GM12878 (cell line): ENCODE data around the gene TOP2A. TPM values are rescaled to one million over a fixed set of nuclear protein-coding genes. Genes with fewer than 3 reads are reported as not detected.

ENCODE experiments used
- ATAC-seq: fragments of 200-7000 bp; cut with Tn5 transposase; 3 replicates; pipeline ENCODE4 v1.9.1; 2020; ENCODE audit warnings: mild to moderate bottlenecking, moderate library complexity
- BruUV-seq: library from RNA; stranded (reverse); fragments of 400-500 nt; replicated peaks from 2 replicates; lab custom pipeline; 2021; lab: Mats Ljungman, UMichigan
- CTCF ChIA-PET: fragments of 300-600 bp; sonication (Branson Sonifier 250); formaldehyde crosslinking; extraction: SDS; loops from one replicate; lab custom pipeline; 2021; ENCODE audit warnings: inconsistent platforms; lab: Yijun Ruan, JAX
- POLR2A ChIA-PET: fragments of 350-600 bp; formaldehyde crosslinking; extraction: SDS; loops from one replicate; lab custom pipeline; 2021; ENCODE audit warnings: inconsistent platforms; lab: Charles Lee
- RAD21 ChIA-PET: fragments of 300-600 bp; sonication (Branson Sonifier 250); formaldehyde crosslinking; loops from one replicate; lab custom pipeline; 2023; ENCODE audit warnings: antibody characterized with exemption; ENCODE audit not compliant: unreplicated experiment; lab: Charles Lee
- SMC1A ChIA-PET: fragments of 300-600 bp; sonication (Branson Sonifier 250); formaldehyde crosslinking; loops from one replicate; lab custom pipeline; 2023; ENCODE audit not compliant: unreplicated experiment, uncharacterized antibody; lab: Charles Lee
- DNase-seq: peaks from one replicate; pipeline ENCODE4 v3.0.0-alpha.2; 2011; ENCODE audit warnings: low read depth, low spot score
- FAIRE-seq: peaks from 3 replicates; lab custom pipeline; 2011; peaks lifted over from hg19 to GRCh38; lab: Jason Lieb, UNC
- H2AFZ ChIP-seq: 2 replicates; pipeline ENCODE4 v1.6.0; 2011; ENCODE audit warnings: low read depth, low read length, control low read depth; ENCODE audit not compliant: control insufficient read depth
- H3K27ac ChIP-seq: 2 replicates; pipeline ENCODE4 v1.5.1; 2011; ENCODE audit warnings: control low read depth; ENCODE audit not compliant: control insufficient read depth, insufficient read depth
- H3K27me3 ChIP-seq, 2 experiments: replicated peaks in 1 of 2; 2 replicates each; pipeline versions ENCODE4 v1.6.0 to v1.6.1; 2011; ENCODE audit warnings: low read length in 1 of 2; ENCODE audit not compliant: control insufficient read depth in 2 of 2, insufficient read depth in 2 of 2
- H3K36me3 ChIP-seq, 2 experiments: 2 replicates each; pipeline ENCODE4 v1.5.1; 2011; ENCODE audit warnings: low read length in 1 of 2; ENCODE audit not compliant: control insufficient read depth in 2 of 2, insufficient read depth in 2 of 2
- H3K4me1 ChIP-seq: 2 replicates; pipeline ENCODE4 v1.6.1; 2011; ENCODE audit warnings: mild to moderate bottlenecking, low read length, moderate library complexity, mixed read lengths; ENCODE audit not compliant: control insufficient read depth, insufficient read depth
- H3K4me2 ChIP-seq: 2 replicates; pipeline ENCODE4 v1.6.0; 2011; ENCODE audit warnings: control low read depth; ENCODE audit not compliant: control insufficient read depth, insufficient read depth
- H3K4me3 ChIP-seq: fragments of 200-600 bp; sonication (generic); 2 replicates; pipeline ENCODE4 v1.5.1; 2016
- H3K79me2 ChIP-seq: 2 replicates; pipeline ENCODE4 v1.6.0; 2011; ENCODE audit warnings: low read length; ENCODE audit not compliant: control insufficient read depth, insufficient read depth
- H3K9ac ChIP-seq: 2 replicates; pipeline ENCODE4 v1.8.0; 2011; ENCODE audit warnings: low read length, control low read depth, mixed read lengths; ENCODE audit not compliant: control insufficient read depth, insufficient read depth
- H3K9me3 ChIP-seq: replicated peaks from 3 replicates; pipeline ENCODE4 v1.5.1; 2011; ENCODE audit warnings: mild to moderate bottlenecking, low read length; ENCODE audit not compliant: control insufficient read depth, insufficient read depth
- H4K20me1 ChIP-seq: 2 replicates; pipeline ENCODE4 v1.6.0; 2011; ENCODE audit not compliant: control insufficient read depth, insufficient read depth
- ASH2L ChIP-seq: fragments of 300-600, 200-600 bp; sonication (generic); IDR thresholded peaks from 2 replicates; pipeline ENCODE4 v1.6.1; 2017; ENCODE audit warnings: low read depth, mild to moderate bottlenecking, borderline replicate concordance
- CHD1 ChIP-seq: IDR thresholded peaks from 2 replicates; pipeline ENCODE4 v1.6.1; 2012; ENCODE audit warnings: low read depth, low read length, improper control_type of control experiment
- CHD2 ChIP-seq: IDR thresholded peaks from 2 replicates; pipeline ENCODE4 v1.6.1; 2011; ENCODE audit warnings: low read depth, low read length, improper control_type of control experiment, borderline replicate concordance
- CREB1 ChIP-seq: IDR thresholded peaks from 2 replicates; pipeline ENCODE4 v1.6.1; 2012; ENCODE audit warnings: low read depth, mild to moderate bottlenecking, inconsistent platforms
- CREM ChIP-seq: IDR thresholded peaks from 2 replicates; pipeline ENCODE4 v1.6.1; 2014; ENCODE audit warnings: antibody characterized with exemption, low read depth
- EED ChIP-seq: sonication (generic); IDR thresholded peaks from 2 replicates; pipeline ENCODE4 v1.6.1; 2016; ENCODE audit warnings: antibody characterized with exemption, low read depth
- ETV6 ChIP-seq, 2 experiments: fragments of 450-650 bp in 1 of 2; IDR thresholded peaks in 1 of 2; conservative IDR thresholded peaks in 1 of 2; 2 replicates each; pipeline ENCODE4 v1.6.1; 2014; ENCODE audit warnings: antibody characterized with exemption in 1 of 2, borderline replicate concordance in 1 of 2, low read depth in 1 of 2, mild to moderate bottlenecking in 1 of 2, moderate library complexity in 1 of 2
- FOXM1 ChIP-seq: IDR thresholded peaks from 2 replicates; pipeline ENCODE4 v1.6.1; 2012; ENCODE audit warnings: low read depth, mild to moderate bottlenecking, inconsistent platforms, low read length, moderate library complexity
- LARP7 ChIP-seq: fragments of 450-650 bp; IDR thresholded peaks from 2 replicates; pipeline ENCODE4 v1.6.1; 2017; ENCODE audit warnings: mild to moderate bottlenecking
- NBN ChIP-seq: fragments of 450-650 bp; IDR thresholded peaks from 2 replicates; pipeline ENCODE4 v1.6.1; 2016
- NR2C1 ChIP-seq: fragments of 450-650 bp; IDR thresholded peaks from 2 replicates; pipeline ENCODE4 v1.6.1; 2017; ENCODE audit warnings: antibody characterized with exemption, mild to moderate bottlenecking, moderate library complexity
- NRF1 ChIP-seq: conservative IDR thresholded peaks from 2 replicates; pipeline ENCODE4 v1.6.1; 2011; ENCODE audit warnings: mild to moderate bottlenecking, low read depth, low read length, improper control_type of control experiment
- PAX5 ChIP-seq: IDR thresholded peaks from 2 replicates; pipeline ENCODE4 v1.6.1; 2011; ENCODE audit warnings: low read depth, low read length, borderline replicate concordance
- POLR2AphosphoS2 ChIP-seq: IDR thresholded peaks from 2 replicates; pipeline ENCODE4 v1.6.1; 2011; ENCODE audit warnings: low read depth, mild to moderate bottlenecking, low read length, improper control_type of control experiment, moderate library complexity
- RCOR1 ChIP-seq: conservative IDR thresholded peaks from 2 replicates; pipeline ENCODE4 v1.6.1; 2012; ENCODE audit warnings: low read depth, low read length, improper control_type of control experiment
- RUNX3 ChIP-seq: IDR thresholded peaks from 2 replicates; pipeline ENCODE4 v1.6.1; 2012; ENCODE audit warnings: low read length, inconsistent platforms
- SMARCA5 ChIP-seq: fragments of 450-650 bp; IDR thresholded peaks from 2 replicates; pipeline ENCODE4 v1.6.1; 2017; ENCODE audit warnings: mild to moderate bottlenecking
- SREBF2 ChIP-seq: IDR thresholded peaks from 2 replicates; pipeline ENCODE4 v1.6.1; 2012; ENCODE audit warnings: mild to moderate bottlenecking, low read length
- YBX1 ChIP-seq: fragments of 450-650 bp; IDR thresholded peaks from 2 replicates; pipeline ENCODE4 v1.6.1; 2016; ENCODE audit warnings: antibody characterized with exemption
- WGBS: methylation state at CpG from one replicate; pipeline ENCODE4 v1.1.6; 2016; ENCODE audit warnings: low lambda C conversion rate; ENCODE audit not compliant: insufficient replicate concordance, insufficient coverage; ENCODE audit errors: missing lambda C conversion rate; 5-methylcytosine and 5-hydroxymethylcytosine counted together
- in situ Hi-C: fragments of 300-500 bp; cut with MboI; formaldehyde crosslinking; loops from 9 replicates; pipeline ENCODE4 v1.14.3; 2018; ENCODE audit warnings: mixed read lengths
- intact Hi-C: fragments of 100-400 bp; cut with micrococcal nuclease; formaldehyde crosslinking; loops from one replicate; pipeline ENCODE4 v1.14.2; 2022; ENCODE audit not compliant: unreplicated experiment
- polyA plus RNA-seq, 11 experiments: library from polyadenylated mRNA; depleted of rRNA in 4 of 11; unstranded in 6 of 11; stranded (reverse) in 5 of 11; fragments of >200 nt; fragmentation: Nextera tagmentation in 4 of 11; fragmentation: Illumina TruSeq in 1 of 11; extraction: Ambion mirVana in 4 of 11; extraction: Trizol in 1 of 11; gene quantifications; 1 replicate in 1 of 11; 2 replicates in 10 of 11; pipeline versions ENCODE4 v1.2.1 to v1.2.3, GENCODE V29; 2011 to 2016; ENCODE audit warnings: inconsistent platforms in 2 of 11, missing spikeins in 2 of 11, low read depth in 1 of 11
- total RNA-seq, 4 experiments: library from RNA; depleted of rRNA in 3 of 4; stranded (reverse); fragments of >200 nt in 3 of 4; fragmentation: Illumina TruSeq in 1 of 4; extraction: Trizol in 1 of 4; gene quantifications; 2 replicates each; pipeline versions ENCODE4 v1.2.1 to v1.2.3, GENCODE V29; 2013 to 2021
- TF ChIP-seq, protein P1 (sequence below): fragments of 450-650 bp; formaldehyde crosslinking; IDR thresholded peaks from 2 replicates; pipeline ENCODE4 v1.4.0; 2020; ENCODE audit warnings: mild to moderate bottlenecking, moderate library complexity

TOP2A gene
- total and polyA plus RNA-seq, 10 of the 15 experiments (the other 5 are each of a cell fraction or from before 2014, with no cell fraction given) = 117 to 275 (median 232) TPM

DNA sequence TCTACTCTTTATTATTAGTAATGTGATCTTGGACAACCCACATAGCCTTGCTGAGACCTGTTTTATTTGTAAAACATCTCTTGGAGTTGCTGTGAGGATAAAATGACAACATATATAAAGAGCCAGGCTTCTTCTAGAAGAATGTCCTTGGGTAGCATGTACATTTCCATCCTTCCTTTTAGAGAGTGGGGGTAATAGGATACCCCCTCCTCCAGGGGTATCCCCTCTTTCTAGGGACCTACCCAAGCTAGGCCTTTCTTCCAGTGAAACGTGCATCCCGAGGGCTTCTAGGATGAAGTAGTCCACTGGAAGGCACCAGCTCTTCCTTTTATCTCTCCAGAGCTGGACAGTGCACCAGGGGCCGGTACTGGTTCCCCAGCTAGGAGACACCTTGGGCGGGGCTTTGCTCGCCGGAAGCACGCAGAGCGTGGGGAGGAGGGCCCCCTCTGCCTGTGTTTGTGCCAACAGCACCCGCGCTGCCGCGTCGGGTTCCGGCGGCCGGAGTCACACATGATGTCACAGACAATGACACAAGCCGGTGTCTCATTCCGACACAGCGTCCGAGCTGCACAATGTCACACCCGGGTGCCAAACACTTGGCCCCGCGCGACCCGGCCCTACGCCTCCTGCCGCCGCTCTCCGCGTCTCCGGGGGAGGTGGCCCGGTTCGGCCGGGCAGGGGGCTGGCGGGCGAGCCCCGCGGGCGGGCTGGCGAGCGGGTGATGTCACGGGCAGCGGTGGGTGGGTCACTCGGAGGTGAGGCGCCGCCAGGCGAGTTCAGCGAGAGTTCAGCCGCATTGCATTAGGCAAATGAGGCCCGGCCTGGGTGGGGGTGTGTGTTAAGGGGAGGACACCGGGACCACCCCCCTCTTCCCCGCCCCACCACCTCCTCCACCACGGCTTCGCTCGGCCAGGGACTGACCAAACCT is 76.6 kb downstream of the TOP2A start:
- no peak for DNase-seq
- peaks cover 54% of the 10 kb centered on the region for H3K4me1 ChIP-seq
- SMC1A ChIA-PET = interaction anchor here (0.6 to 1.6 kb wide), 8 partner anchors 12 to 192 kb away, joined by 3 to 9 read pairs (median 4); no protein-coding TSS in a partner anchor
- intact Hi-C loops (loop anchor here (1.0 kb wide), 1 partner anchor 11 kb away; no protein-coding TSS in a partner anchor), in situ Hi-C loops (no loop called here)
- peak; percentile 59 for FAIRE-seq
- RAD21 ChIA-PET = interaction anchor here (0.7 to 1.6 kb wide), 7 partner anchors 14 to 37 kb away, joined by 3 to 12 read pairs (median 4); no protein-coding TSS in a partner anchor
- POLR2A ChIA-PET = interaction anchor here (0.7 to 1.1 kb wide), 3 partner anchors 17 to 34 kb away, joined by 3 to 6 read pairs (median 4); no protein-coding TSS in a partner anchor
- H3K36me3 ChIP-seq = peaks cover 13 to 17% of the 10 kb centered on the region in 2 experiments
- H3K9me3 ChIP-seq = no peaks in the 10 kb centered on the region
- H4K20me1 ChIP-seq = no peaks in the 10 kb centered on the region; the same call in 1 of the 2 replicates
- H3K9ac ChIP-seq = peak overlapping the region; percentile 41; the same call in 1 of the 2 replicates
- H3K27me3 ChIP-seq = no peaks in the 10 kb centered on the region
- peak overlapping the region; percentile 70 for H3K4me3 ChIP-seq
- CTCF ChIA-PET = interaction anchor here (0.7 to 1.4 kb wide), 10 partner anchors 10 to 228 kb away, joined by 3 to 15 read pairs (median 4); partner anchors contain the start of gene TOP2A
- no peak overlapping the region for H3K27ac ChIP-seq
- under 1% methylated on average over 33 of the region's 55 CpGs for WGBS
- no TSS peak for BruUV-seq
- H3K4me2 ChIP-seq = peak overlapping the region; percentile 53
- ATAC-seq = peak; percentile 95
- peaks cover 56% of the 10 kb centered on the region for H3K79me2 ChIP-seq
- H2AFZ ChIP-seq = no peak overlapping the region; the same call in 1 of the 2 replicates
- TF ChIP-seq ETV6 (conservative IDR thresholded peaks at IDR 0.05 in 1 of 2, IDR thresholded peaks at IDR 0.05 in 1 of 2; ENCODE audit: borderline replicate concordance in 1 of 2, low read depth in 1 of 2) (no peak), RCOR1 (no peak), NRF1 (no peak), PAX5 (0 out of 2 replicates have a peak, but pooled peaks have one; percentile 16), EED (no peak), CREM (peak; percentile 94), SREBF2 (no peak), NBN (peak; percentile 15; the same call in 1 of the 2 replicates), NR2C1 (no peak), POLR2AphosphoS2 (no peak), YBX1 (no peak), CHD2 (no peak), RUNX3 (peak; percentile 17; the same call in 1 of the 2 replicates), ASH2L (no peak), CREB1 (peak; percentile 98), LARP7 (peak; percentile 58), CHD1 (no peak), FOXM1 (no peak), SMARCA5 (peak; percentile 57; the same call in 1 of the 2 replicates)
- TF ChIP-seq, protein P1, sequence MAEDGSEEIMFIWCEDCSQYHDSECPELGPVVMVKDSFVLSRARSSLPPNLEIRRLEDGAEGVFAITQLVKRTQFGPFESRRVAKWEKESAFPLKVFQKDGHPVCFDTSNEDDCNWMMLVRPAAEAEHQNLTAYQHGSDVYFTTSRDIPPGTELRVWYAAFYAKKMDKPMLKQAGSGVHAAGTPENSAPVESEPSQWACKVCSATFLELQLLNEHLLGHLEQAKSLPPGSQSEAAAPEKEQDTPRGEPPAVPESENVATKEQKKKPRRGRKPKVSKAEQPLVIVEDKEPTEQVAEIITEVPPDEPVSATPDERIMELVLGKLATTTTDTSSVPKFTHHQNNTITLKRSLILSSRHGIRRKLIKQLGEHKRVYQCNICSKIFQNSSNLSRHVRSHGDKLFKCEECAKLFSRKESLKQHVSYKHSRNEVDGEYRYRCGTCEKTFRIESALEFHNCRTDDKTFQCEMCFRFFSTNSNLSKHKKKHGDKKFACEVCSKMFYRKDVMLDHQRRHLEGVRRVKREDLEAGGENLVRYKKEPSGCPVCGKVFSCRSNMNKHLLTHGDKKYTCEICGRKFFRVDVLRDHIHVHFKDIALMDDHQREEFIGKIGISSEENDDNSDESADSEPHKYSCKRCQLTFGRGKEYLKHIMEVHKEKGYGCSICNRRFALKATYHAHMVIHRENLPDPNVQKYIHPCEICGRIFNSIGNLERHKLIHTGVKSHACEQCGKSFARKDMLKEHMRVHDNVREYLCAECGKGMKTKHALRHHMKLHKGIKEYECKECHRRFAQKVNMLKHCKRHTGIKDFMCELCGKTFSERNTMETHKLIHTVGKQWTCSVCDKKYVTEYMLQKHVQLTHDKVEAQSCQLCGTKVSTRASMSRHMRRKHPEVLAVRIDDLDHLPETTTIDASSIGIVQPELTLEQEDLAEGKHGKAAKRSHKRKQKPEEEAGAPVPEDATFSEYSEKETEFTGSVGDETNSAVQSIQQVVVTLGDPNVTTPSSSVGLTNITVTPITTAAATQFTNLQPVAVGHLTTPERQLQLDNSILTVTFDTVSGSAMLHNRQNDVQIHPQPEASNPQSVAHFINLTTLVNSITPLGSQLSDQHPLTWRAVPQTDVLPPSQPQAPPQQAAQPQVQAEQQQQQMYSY (CRISPR knock-in tag) = no peak
